Mesendoderm (in vitro differentiated cells): ENCODE data around the gene RNLS.
A peak's percentile ranks its signal among the peaks of the same experiment; 100 is the strongest.

Experiments
- DNase-seq: peaks from one replicate; pipeline ENCODE4 v3.0.0; 2013
- H2AK5ac ChIP-seq: 2 replicates; pipeline ENCODE4 v1.6.1; 2013; ENCODE audit warnings: low read length, inconsistent platforms
- H2BK120ac ChIP-seq: 2 replicates; pipeline ENCODE4 v1.6.1; 2013; ENCODE audit warnings: low read depth, mild to moderate bottlenecking, low read length, moderate library complexity, mixed read lengths
- H2BK15ac ChIP-seq: replicated peaks from 2 replicates; pipeline ENCODE4 v1.6.1; 2013; ENCODE audit warnings: low read depth, mild to moderate bottlenecking, moderate library complexity
- H2BK5ac ChIP-seq: 2 replicates; pipeline ENCODE4 v1.6.1; 2013; ENCODE audit warnings: low read length, inconsistent platforms
- H3K18ac ChIP-seq: 2 replicates; pipeline ENCODE4 v1.6.1; 2013; ENCODE audit warnings: mild to moderate bottlenecking, low read length, mixed read lengths
- H3K23ac ChIP-seq: one replicate; pipeline ENCODE4 v1.6.1; 2013; ENCODE audit warnings: low read length
- H3K27ac ChIP-seq: 2 replicates; pipeline ENCODE4 v1.5.1; 2013; ENCODE audit warnings: low read depth, mild to moderate bottlenecking, inconsistent platforms, low read length, moderate library complexity
- H3K27me3 ChIP-seq: 2 replicates; pipeline ENCODE4 v1.6.1; 2013; ENCODE audit warnings: low read length, control low read depth, mild to moderate bottlenecking, inconsistent platforms; ENCODE audit not compliant: insufficient read depth, poor library complexity
- H3K36me3 ChIP-seq: 2 replicates; pipeline ENCODE4 v1.6.1; 2013; ENCODE audit warnings: low read length, inconsistent platforms; ENCODE audit not compliant: control insufficient read depth, insufficient read depth
- H3K4ac ChIP-seq: one replicate; pipeline ENCODE4 v1.6.1; 2013; ENCODE audit warnings: low read depth, mild to moderate bottlenecking, low read length, moderate library complexity
- H3K4me1 ChIP-seq: 2 replicates; pipeline ENCODE4 v1.6.1; 2013; ENCODE audit warnings: low read depth, low read length, inconsistent platforms; ENCODE audit not compliant: control insufficient read depth
- H3K4me2 ChIP-seq: 2 replicates; pipeline ENCODE4 v1.6.1; 2013; ENCODE audit warnings: low read length
- H3K4me3 ChIP-seq: 2 replicates; pipeline ENCODE4 v1.5.1; 2013; ENCODE audit warnings: mild to moderate bottlenecking, low read length
- H3K56ac ChIP-seq: one replicate; pipeline ENCODE4 v1.6.1; 2013; ENCODE audit warnings: low read length
- H3K79me1 ChIP-seq: 2 replicates; pipeline ENCODE4 v1.6.1; 2013; ENCODE audit warnings: low read length, inconsistent platforms
- H3K79me2 ChIP-seq: 2 replicates; pipeline ENCODE4 v1.6.1; 2013; ENCODE audit warnings: mild to moderate bottlenecking, low read length; ENCODE audit not compliant: control insufficient read depth, insufficient read depth
- H3K9ac ChIP-seq: 2 replicates; pipeline ENCODE4 v1.6.1; 2013; ENCODE audit warnings: low read length, inconsistent platforms
- H4K5ac ChIP-seq: one replicate; pipeline ENCODE4 v1.6.1; 2013; ENCODE audit warnings: low read length
- H4K8ac ChIP-seq: one replicate; pipeline ENCODE4 v1.6.1; 2013; ENCODE audit warnings: low read depth, mild to moderate bottlenecking, control low read depth, low read length, moderate library complexity
- WGBS: extraction: QIAGEN DNeasy Blood & Tissue Kit; methylation state at CpG from one replicate; pipeline ENCODE4 v1.1.7; 2013; ENCODE audit warnings: low lambda C conversion rate, missing lambda C conversion rate; ENCODE audit not compliant: insufficient coverage; ENCODE audit errors: extremely low coverage; 5-methylcytosine and 5-hydroxymethylcytosine counted together

The RNLS gene

GRCh38 chr10:88472540-88472939 lies 110.6 kb downstream of the RNLS start:
- H3K4ac ChIP-seq = no peak overlapping the region
- H3K4me1 ChIP-seq = no peaks in the 10 kb centered on the region
- H3K79me1 ChIP-seq = no peaks in the 10 kb centered on the region
- H3K9ac ChIP-seq = no peak overlapping the region
- H2BK5ac ChIP-seq = no peak overlapping the region
- no peak overlapping the region for H3K23ac ChIP-seq
- H3K79me2 ChIP-seq = no peaks in the 10 kb centered on the region
- H2BK15ac ChIP-seq = no peak overlapping the region
- peak; percentile 40 for DNase-seq
- no peak overlapping the region for H4K8ac ChIP-seq
- H3K4me2 ChIP-seq = no peak overlapping the region
- no peak overlapping the region for H4K5ac ChIP-seq
- H3K27me3 ChIP-seq = no peaks in the 10 kb centered on the region
- H3K18ac ChIP-seq = no peak overlapping the region
- H3K27ac ChIP-seq = no peak overlapping the region
- H3K56ac ChIP-seq = no peak overlapping the region
- no CpG with 5 or more reads among the region's 1 CpG for WGBS
- H3K36me3 ChIP-seq = no peaks in the 10 kb centered on the region
- no peak overlapping the region for H2BK120ac ChIP-seq
- H3K4me3 ChIP-seq = no peak overlapping the region
- no peak overlapping the region for H2AK5ac ChIP-seq

- H3K27ac ChIP-seq = no peak overlapping the region
- H2AK5ac ChIP-seq = no peak overlapping the region
- no peak overlapping the region for H3K18ac ChIP-seq
- H3K4me2 ChIP-seq = no peak overlapping the region
- no CpG with 5 or more reads among the region's 1 CpG for WGBS
- no peak overlapping the region for H2BK15ac ChIP-seq
- no peak overlapping the region for H4K8ac ChIP-seq
- no peaks in the 10 kb centered on the region for H3K79me1 ChIP-seq
- no peaks in the 10 kb centered on the region for H3K4me1 ChIP-seq
- no peak overlapping the region for H3K9ac ChIP-seq
- no peak overlapping the region for H3K4ac ChIP-seq
- H2BK5ac ChIP-seq = no peak overlapping the region
- H3K4me3 ChIP-seq = no peak overlapping the region
- no peak overlapping the region for H3K56ac ChIP-seq
- DNase-seq = peak; percentile 17
- no peak overlapping the region for H3K23ac ChIP-seq
- no peaks in the 10 kb centered on the region for H3K79me2 ChIP-seq
- H3K36me3 ChIP-seq = no peaks in the 10 kb centered on the region
- no peaks in the 10 kb centered on the region for H3K27me3 ChIP-seq
- no peak overlapping the region for H4K5ac ChIP-seq
- no peak overlapping the region for H2BK120ac ChIP-seq
Observed at GRCh38 chr10:88471899-88472298, 111.2 kb downstream of the RNLS start.

DNA sequence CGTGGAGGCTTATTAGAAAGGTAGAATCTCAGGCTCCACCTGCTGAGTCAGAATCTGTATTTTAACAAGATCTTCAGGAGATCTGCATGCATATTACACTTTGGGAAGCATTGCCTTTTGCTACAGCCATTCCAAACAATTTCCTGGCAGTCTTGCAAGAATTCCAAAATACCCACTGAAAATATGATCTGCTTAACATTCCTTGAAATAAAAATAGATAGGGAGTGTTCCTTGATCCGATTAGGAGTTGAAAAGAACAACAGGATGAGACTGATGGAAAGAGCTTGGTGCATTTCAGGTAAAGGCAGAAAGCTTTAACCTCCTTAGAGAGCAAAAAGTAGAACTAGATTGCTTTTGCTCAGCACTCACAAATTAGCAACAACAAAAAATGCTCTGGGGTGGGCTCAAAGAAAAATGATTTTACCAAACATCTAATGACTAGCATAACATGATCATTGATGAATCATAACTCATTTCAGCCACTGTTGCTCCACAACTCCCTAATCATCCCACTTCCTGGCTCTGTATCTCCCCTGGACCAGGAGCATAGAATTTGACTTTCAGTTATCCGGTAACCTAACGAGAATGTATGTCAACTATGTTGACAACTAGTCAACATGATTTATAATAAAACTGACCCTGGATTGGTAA lies 115.2 kb downstream of the RNLS start:
- no peaks in the 10 kb centered on the region for H3K4me1 ChIP-seq
- no peak overlapping the region for H3K23ac ChIP-seq
- no peak overlapping the region for H3K9ac ChIP-seq
- H2BK5ac ChIP-seq = no peak overlapping the region
- no peak overlapping the region for H3K4me3 ChIP-seq
- H2BK120ac ChIP-seq = no peak overlapping the region
- H3K4me2 ChIP-seq = no peak overlapping the region
- no peak overlapping the region for H4K8ac ChIP-seq
- DNase-seq = no peak
- no peaks in the 10 kb centered on the region for H3K79me1 ChIP-seq
- no peak overlapping the region for H3K27ac ChIP-seq
- H2AK5ac ChIP-seq = no peak overlapping the region
- WGBS = no CpG with 5 or more reads among the region's 4 CpGs
- no peak overlapping the region for H3K4ac ChIP-seq
- H3K27me3 ChIP-seq = no peaks in the 10 kb centered on the region
- no peaks in the 10 kb centered on the region for H3K36me3 ChIP-seq
- no peak overlapping the region for H2BK15ac ChIP-seq
- H3K18ac ChIP-seq = no peak overlapping the region
- H3K79me2 ChIP-seq = no peaks in the 10 kb centered on the region
- no peak overlapping the region for H3K56ac ChIP-seq
- H4K5ac ChIP-seq = no peak overlapping the region

DNA sequence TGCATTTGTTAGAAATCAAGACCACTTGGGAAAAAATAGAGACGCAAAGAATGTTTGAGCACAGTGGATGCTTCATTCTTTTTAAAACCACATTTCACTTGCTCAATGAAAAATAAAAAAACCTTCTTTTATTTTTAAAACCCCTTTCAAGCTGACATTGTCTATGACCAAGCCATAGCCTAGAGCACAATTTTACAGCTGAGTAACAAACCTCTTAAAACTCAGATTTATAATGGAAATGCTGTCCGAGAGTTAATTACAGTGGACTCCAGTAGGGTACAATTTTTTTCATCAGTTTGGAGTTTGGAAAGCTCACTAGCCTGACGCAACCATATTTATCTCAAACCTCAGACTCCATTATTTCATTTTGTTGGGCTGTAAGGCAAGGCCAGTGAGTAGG lies 116.3 kb downstream of the RNLS start:
- H3K79me2 ChIP-seq = no peaks in the 10 kb centered on the region
- no peak overlapping the region for H3K18ac ChIP-seq
- no peak overlapping the region for H3K4me3 ChIP-seq
- no peak overlapping the region for H4K5ac ChIP-seq
- DNase-seq = no peak
- H3K36me3 ChIP-seq = no peaks in the 10 kb centered on the region
- H3K4me1 ChIP-seq = no peaks in the 10 kb centered on the region
- H3K4ac ChIP-seq = no peak overlapping the region
- H2BK120ac ChIP-seq = no peak overlapping the region
- no peak overlapping the region for H3K4me2 ChIP-seq
- no peaks in the 10 kb centered on the region for H3K79me1 ChIP-seq
- H2AK5ac ChIP-seq = no peak overlapping the region
- H3K56ac ChIP-seq = no peak overlapping the region
- WGBS = no CpG with 5 or more reads among the region's 3 CpGs
- no peak overlapping the region for H2BK5ac ChIP-seq
- H3K27me3 ChIP-seq = no peaks in the 10 kb centered on the region
- H3K27ac ChIP-seq = no peak overlapping the region
- H3K23ac ChIP-seq = no peak overlapping the region
- H2BK15ac ChIP-seq = no peak overlapping the region
- no peak overlapping the region for H4K8ac ChIP-seq
- H3K9ac ChIP-seq = no peak overlapping the region

- no peaks in the 10 kb centered on the region for H3K79me1 ChIP-seq
- no peak overlapping the region for H4K8ac ChIP-seq
- H3K4ac ChIP-seq = no peak overlapping the region
- no peak overlapping the region for H3K4me2 ChIP-seq
- no peak overlapping the region for H4K5ac ChIP-seq
- no peaks in the 10 kb centered on the region for H3K27me3 ChIP-seq
- no peak overlapping the region for H2BK15ac ChIP-seq
- no peaks in the 10 kb centered on the region for H3K4me1 ChIP-seq
- no peaks in the 10 kb centered on the region for H3K36me3 ChIP-seq
- no peak for DNase-seq
- no peak overlapping the region for H3K9ac ChIP-seq
- H3K23ac ChIP-seq = no peak overlapping the region
- H3K27ac ChIP-seq = no peak overlapping the region
- H3K18ac ChIP-seq = no peak overlapping the region
- no peaks in the 10 kb centered on the region for H3K79me2 ChIP-seq
- H2AK5ac ChIP-seq = no peak overlapping the region
- H2BK120ac ChIP-seq = no peak overlapping the region
- H3K4me3 ChIP-seq = no peak overlapping the region
- H3K56ac ChIP-seq = no peak overlapping the region
- H2BK5ac ChIP-seq = no peak overlapping the region
Observed at GRCh38 chr10:88465765-88466164, 117.4 kb downstream of the RNLS start.

DNA sequence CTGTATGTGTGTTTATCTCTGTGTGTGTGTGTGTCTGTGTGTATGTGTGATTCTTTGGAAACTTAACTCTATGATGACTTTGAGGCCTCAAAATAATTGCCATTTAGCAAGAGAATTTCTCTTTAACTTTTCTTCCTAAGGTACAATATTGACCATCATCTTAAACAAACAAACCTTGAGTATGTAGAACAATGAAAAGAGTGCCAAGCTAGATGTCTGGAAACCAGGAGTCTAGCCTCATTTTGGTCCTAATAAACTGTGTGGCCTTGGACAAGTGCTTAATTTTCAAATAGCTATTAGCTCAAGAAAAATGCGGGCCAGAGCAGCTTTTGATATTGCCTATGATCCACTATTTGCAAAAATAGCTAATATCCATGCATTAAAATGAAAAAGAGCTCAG lies 119.3 kb downstream of the RNLS start:
- Histone ChIP-seq H2BK15ac (no peak overlapping the region), H3K4me2 (no peak overlapping the region), H4K8ac (no peak overlapping the region), H3K4me1 (no peaks in the 10 kb centered on the region), H3K4me3 (no peak overlapping the region), H2BK5ac (no peak overlapping the region), H3K23ac (no peak overlapping the region), H3K79me2 (no peaks in the 10 kb centered on the region), H2AK5ac (no peak overlapping the region), H3K27ac (no peak overlapping the region), H3K18ac (no peak overlapping the region), H2BK120ac (no peak overlapping the region), H3K27me3 (no peaks in the 10 kb centered on the region), H3K56ac (no peak overlapping the region), H3K9ac (no peak overlapping the region), H4K5ac (no peak overlapping the region), H3K79me1 (no peaks in the 10 kb centered on the region), H3K36me3 (no peaks in the 10 kb centered on the region), H3K4ac (no peak overlapping the region)
- no peak for DNase-seq
- no CpG with 5 or more reads among the region's 1 CpG for WGBS
